HepG2 (cell line): Measurements from ENCODE around the gene FGGY. TPM values are rescaled to one million over a fixed set of nuclear protein-coding genes. Genes with fewer than 3 reads are reported as not detected.

ENCODE experiments used
- HMGA1 ChIP-seq: sonication (generic); formaldehyde crosslinking; conservative IDR thresholded peaks from 2 replicates; pipeline ENCODE4 v1.4.0; 2020; ENCODE audit warnings: missing genetic modification reagents
- KDM2A ChIP-seq: sonication (generic); formaldehyde crosslinking; IDR thresholded peaks from 2 replicates; pipeline ENCODE4 v1.4.0; 2020; ENCODE audit warnings: low read depth, missing genetic modification reagents, borderline replicate concordance
- PCBP1 ChIP-seq: fragments of 200-400 bp; formaldehyde crosslinking; IDR thresholded peaks from 2 replicates; pipeline ENCODE4 v1.6.1; 2017; ENCODE audit warnings: mild to moderate bottlenecking, low read depth, low read length, borderline replicate concordance
- RBAK ChIP-seq: sonication (generic); formaldehyde crosslinking; IDR thresholded peaks from 2 replicates; pipeline ENCODE4 v1.5.1; 2020; ENCODE audit warnings: mild to moderate bottlenecking, missing genetic modification reagents
- SIN3B ChIP-seq: fragments of 150-350 bp; IDR thresholded peaks from 2 replicates; pipeline ENCODE4 v1.6.1; 2014; ENCODE audit warnings: low read length
- SOX6 ChIP-seq, 2 experiments: fragments of 450-650 bp in 1 of 2; sonication (generic) in 1 of 2; formaldehyde crosslinking in 1 of 2; IDR thresholded peaks; 2 replicates each; pipeline versions ENCODE4 v1.4.0 to v1.6.1; 2017 to 2020; ENCODE audit warnings: antibody characterized with exemption in 1 of 2, mild to moderate bottlenecking in 1 of 2, missing genetic modification reagents in 1 of 2
- TAF1 ChIP-seq: sonication (generic); formaldehyde crosslinking; IDR thresholded peaks from 2 replicates; pipeline ENCODE4 v1.4.0; 2020; ENCODE audit warnings: missing genetic modification reagents
- TSC22D2 ChIP-seq: sonication (generic); formaldehyde crosslinking; IDR thresholded peaks from 2 replicates; pipeline ENCODE4 v1.5.1; 2020; ENCODE audit warnings: missing genetic modification reagents, mild to moderate bottlenecking, borderline replicate concordance
- XBP1 ChIP-seq: sonication (generic); formaldehyde crosslinking; IDR thresholded peaks from 2 replicates; pipeline ENCODE4 v1.5.0; 2020; ENCODE audit warnings: missing genetic modification reagents
- ZNF101 ChIP-seq: sonication (generic); formaldehyde crosslinking; IDR thresholded peaks from 2 replicates; pipeline ENCODE4 v1.4.0; 2020; ENCODE audit warnings: mild to moderate bottlenecking, low read depth, missing genetic modification reagents, borderline replicate concordance
- ZNF138 ChIP-seq: sonication (generic); formaldehyde crosslinking; IDR thresholded peaks from 2 replicates; pipeline ENCODE4 v1.5.0; 2020; ENCODE audit warnings: mild to moderate bottlenecking, low read depth, missing genetic modification reagents
- ZSCAN25 ChIP-seq: sonication (generic); formaldehyde crosslinking; IDR thresholded peaks from 2 replicates; pipeline ENCODE4 v1.8.0; 2022; ENCODE audit warnings: mild to moderate bottlenecking, missing genetic modification reagents
- polyA plus RNA-seq, 8 experiments: library from polyadenylated mRNA; depleted of rRNA in 3 of 8; stranded (reverse) in 7 of 8; unstranded in 1 of 8; fragments of >200 nt; fragmentation: Illumina TruSeq in 4 of 8; extraction: Trizol in 4 of 8; gene quantifications; 2 replicates each; pipeline versions ENCODE4 v1.2.1 to v1.2.3, GENCODE V29; 2011 to 2016; ENCODE audit warnings: low read depth in 4 of 8, missing spikeins in 1 of 8, mixed read lengths in 1 of 8; ENCODE audit not compliant: insufficient read depth in 1 of 8
- total RNA-seq, 5 experiments: library from RNA; depleted of rRNA; stranded (reverse); fragments of >200 nt; fragmentation: Illumina TruSeq; extraction: Trizol; gene quantifications; 2 replicates each; pipeline ENCODE4 v1.2.3, GENCODE V29; 2016; ENCODE audit warnings: low read depth in 1 of 5
- TF ChIP-seq, protein P1 (sequence below): sonication (generic); formaldehyde crosslinking; conservative IDR thresholded peaks from 2 replicates; pipeline ENCODE4 v1.8.0; 2022; ENCODE audit warnings: missing genetic modification reagents
- TF ChIP-seq, protein P2 (sequence below): conservative IDR thresholded peaks from 2 replicates; pipeline ENCODE4 v1.6.1; 2018; ENCODE audit warnings: missing genetic modification reagents
- TF ChIP-seq, protein P3 (sequence below), 2 experiments: sonication (generic) in 1 of 2; formaldehyde crosslinking in 1 of 2; IDR thresholded peaks; 2 replicates each; pipeline versions ENCODE4 v1.4.0 to v1.6.1; 2018 to 2020; ENCODE audit warnings: missing genetic modification reagents in 2 of 2, borderline replicate concordance in 1 of 2, low read depth in 1 of 2, mild to moderate bottlenecking in 1 of 2, missing biosample characterization in 1 of 2
- TF ChIP-seq, protein P4 (sequence below): sonication (generic); formaldehyde crosslinking; IDR thresholded peaks from 2 replicates; pipeline ENCODE4 v1.5.0; 2020; ENCODE audit warnings: missing genetic modification reagents
- TF ChIP-seq, protein P5 (sequence below): IDR thresholded peaks from 2 replicates; pipeline ENCODE4 v1.6.1; 2016
- TF ChIP-seq, protein P6 (sequence below): sonication (generic); formaldehyde crosslinking; IDR thresholded peaks from 2 replicates; pipeline ENCODE4 v1.4.0; 2020; ENCODE audit warnings: missing genetic modification reagents, mild to moderate bottlenecking, borderline replicate concordance

The FGGY gene
- total and polyA plus RNA-seq, 2 of the 13 experiments (the other 11 are each of a cell fraction or from before 2014, with no cell fraction given), result 15.7 to 27.5 TPM

DNA sequence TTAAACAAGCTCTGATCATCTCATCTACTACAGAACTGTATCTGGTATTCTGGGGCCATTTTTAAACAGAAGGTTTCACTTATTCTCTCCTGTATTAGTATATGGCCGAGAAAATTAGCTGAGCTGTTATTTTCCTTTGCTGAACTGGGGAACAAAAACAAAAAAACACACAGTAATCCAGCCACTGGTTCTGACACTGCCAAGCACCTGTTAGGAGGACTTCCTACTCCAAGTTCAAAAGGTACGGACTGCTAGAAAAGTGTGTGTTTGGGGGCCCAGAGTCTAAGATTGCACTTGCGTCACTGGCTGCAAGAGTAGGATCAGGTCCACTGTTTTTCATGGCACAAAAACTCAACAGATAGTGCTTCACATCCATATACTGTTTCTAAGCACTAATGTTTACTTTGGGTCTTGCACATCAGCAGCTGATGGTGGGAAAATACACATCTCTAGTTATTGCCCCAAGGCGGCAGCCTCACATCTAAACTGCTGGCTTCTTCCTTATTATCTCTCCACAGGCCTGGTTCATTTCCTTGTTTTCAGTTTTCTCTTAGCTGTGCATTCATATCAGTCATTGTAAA is 226.1 kb downstream of the FGGY start (continued):
- TF ChIP-seq, protein P1, sequence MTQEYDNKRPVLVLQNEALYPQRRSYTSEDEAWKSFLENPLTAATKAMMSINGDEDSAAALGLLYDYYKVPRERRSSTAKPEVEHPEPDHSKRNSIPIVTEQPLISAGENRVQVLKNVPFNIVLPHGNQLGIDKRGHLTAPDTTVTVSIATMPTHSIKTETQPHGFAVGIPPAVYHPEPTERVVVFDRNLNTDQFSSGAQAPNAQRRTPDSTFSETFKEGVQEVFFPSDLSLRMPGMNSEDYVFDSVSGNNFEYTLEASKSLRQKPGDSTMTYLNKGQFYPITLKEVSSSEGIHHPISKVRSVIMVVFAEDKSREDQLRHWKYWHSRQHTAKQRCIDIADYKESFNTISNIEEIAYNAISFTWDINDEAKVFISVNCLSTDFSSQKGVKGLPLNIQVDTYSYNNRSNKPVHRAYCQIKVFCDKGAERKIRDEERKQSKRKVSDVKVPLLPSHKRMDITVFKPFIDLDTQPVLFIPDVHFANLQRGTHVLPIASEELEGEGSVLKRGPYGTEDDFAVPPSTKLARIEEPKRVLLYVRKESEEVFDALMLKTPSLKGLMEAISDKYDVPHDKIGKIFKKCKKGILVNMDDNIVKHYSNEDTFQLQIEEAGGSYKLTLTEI (CRISPR knock-in tag), result no peak
- TF ChIP-seq SOX6 (IDR thresholded peaks at IDR 0.05) (no peak), SOX6 (CRISPR knock-in tag; IDR thresholded peaks at IDR 0.05) (peak; percentile 88), ZNF138 (no peak), KDM2A (CRISPR knock-in tag) (no peak), ZSCAN25 (CRISPR knock-in tag) (no peak), RBAK (CRISPR knock-in tag) (no peak), TAF1 (CRISPR knock-in tag) (no peak), ZNF101 (CRISPR knock-in tag) (no peak), HMGA1 (CRISPR knock-in tag) (no peak), SIN3B (no peak), PCBP1 (no peak), TSC22D2 (CRISPR knock-in tag) (no peak), XBP1 (CRISPR knock-in tag) (no peak)
- TF ChIP-seq, protein P2, sequence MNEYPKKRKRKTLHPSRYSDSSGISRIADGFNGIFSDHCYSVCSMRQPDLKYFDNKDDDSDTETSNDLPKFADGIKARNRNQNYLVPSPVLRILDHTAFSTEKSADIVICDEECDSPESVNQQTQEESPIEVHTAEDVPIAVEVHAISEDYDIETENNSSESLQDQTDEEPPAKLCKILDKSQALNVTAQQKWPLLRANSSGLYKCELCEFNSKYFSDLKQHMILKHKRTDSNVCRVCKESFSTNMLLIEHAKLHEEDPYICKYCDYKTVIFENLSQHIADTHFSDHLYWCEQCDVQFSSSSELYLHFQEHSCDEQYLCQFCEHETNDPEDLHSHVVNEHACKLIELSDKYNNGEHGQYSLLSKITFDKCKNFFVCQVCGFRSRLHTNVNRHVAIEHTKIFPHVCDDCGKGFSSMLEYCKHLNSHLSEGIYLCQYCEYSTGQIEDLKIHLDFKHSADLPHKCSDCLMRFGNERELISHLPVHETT (CRISPR knock-in tag), result no peak
- TF ChIP-seq, protein P3, sequence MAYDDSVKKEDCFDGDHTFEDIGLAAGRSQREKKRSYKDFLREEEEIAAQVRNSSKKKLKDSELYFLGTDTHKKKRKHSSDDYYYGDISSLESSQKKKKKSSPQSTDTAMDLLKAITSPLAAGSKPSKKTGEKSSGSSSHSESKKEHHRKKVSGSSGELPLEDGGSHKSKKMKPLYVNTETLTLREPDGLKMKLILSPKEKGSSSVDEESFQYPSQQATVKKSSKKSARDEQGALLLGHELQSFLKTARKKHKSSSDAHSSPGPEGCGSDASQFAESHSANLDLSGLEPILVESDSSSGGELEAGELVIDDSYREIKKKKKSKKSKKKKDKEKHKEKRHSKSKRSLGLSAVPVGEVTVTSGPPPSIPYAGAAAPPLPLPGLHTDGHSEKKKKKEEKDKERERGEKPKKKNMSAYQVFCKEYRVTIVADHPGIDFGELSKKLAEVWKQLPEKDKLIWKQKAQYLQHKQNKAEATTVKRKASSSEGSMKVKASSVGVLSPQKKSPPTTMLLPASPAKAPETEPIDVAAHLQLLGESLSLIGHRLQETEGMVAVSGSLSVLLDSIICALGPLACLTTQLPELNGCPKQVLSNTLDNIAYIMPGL (CRISPR knock-in tag; IDR thresholded peaks at IDR 0.05; ENCODE audit: borderline replicate concordance in 1 of 2, low read depth in 1 of 2), result no peak
- TF ChIP-seq, protein P4, sequence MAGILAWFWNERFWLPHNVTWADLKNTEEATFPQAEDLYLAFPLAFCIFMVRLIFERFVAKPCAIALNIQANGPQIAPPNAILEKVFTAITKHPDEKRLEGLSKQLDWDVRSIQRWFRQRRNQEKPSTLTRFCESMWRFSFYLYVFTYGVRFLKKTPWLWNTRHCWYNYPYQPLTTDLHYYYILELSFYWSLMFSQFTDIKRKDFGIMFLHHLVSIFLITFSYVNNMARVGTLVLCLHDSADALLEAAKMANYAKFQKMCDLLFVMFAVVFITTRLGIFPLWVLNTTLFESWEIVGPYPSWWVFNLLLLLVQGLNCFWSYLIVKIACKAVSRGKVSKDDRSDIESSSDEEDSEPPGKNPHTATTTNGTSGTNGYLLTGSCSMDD (CRISPR knock-in tag), result no peak
- TF ChIP-seq, protein P5, sequence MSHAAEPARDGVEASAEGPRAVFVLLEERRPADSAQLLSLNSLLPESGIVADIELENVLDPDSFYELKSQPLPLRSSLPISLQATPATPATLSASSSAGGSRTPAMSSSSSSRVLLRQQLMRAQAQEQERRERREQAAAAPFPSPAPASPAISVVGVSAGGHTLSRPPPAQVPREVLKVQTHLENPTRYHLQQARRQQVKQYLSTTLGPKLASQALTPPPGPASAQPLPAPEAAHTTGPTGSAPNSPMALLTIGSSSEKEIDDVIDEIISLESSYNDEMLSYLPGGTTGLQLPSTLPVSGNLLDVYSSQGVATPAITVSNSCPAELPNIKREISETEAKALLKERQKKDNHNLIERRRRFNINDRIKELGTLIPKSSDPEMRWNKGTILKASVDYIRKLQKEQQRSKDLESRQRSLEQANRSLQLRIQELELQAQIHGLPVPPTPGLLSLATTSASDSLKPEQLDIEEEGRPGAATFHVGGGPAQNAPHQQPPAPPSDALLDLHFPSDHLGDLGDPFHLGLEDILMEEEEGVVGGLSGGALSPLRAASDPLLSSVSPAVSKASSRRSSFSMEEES (CRISPR knock-in tag), result no peak; the same call in 1 of the 2 replicates
- TF ChIP-seq, protein P6, sequence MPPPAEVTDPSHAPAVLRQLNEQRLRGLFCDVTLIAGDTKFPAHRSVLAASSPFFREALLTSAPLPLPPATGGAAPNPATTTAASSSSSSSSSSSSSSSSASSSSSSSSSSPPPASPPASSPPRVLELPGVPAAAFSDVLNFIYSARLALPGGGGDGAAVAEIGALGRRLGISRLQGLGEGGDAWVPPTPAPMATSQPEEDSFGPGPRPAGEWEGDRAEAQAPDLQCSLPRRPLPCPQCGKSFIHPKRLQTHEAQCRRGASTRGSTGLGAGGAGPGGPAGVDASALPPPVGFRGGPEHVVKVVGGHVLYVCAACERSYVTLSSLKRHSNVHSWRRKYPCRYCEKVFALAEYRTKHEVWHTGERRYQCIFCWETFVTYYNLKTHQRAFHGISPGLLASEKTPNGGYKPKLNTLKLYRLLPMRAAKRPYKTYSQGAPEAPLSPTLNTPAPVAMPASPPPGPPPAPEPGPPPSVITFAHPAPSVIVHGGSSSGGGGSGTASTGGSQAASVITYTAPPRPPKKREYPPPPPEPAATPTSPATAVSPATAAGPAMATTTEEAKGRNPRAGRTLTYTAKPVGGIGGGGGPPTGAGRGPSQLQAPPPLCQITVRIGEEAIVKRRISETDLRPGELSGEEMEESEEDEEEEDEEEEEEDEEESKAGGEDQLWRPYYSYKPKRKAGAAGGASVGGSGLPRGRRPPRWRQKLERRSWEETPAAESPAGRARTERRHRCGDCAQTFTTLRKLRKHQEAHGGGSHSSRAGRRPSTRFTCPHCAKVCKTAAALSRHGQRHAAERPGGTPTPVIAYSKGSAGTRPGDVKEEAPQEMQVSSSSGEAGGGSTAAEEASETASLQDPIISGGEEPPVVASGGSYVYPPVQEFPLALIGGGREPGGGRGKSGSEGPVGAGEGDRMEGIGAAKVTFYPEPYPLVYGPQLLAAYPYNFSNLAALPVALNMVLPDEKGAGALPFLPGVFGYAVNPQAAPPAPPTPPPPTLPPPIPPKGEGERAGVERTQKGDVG, result no peak
